ENCODE data around the gene TMEM273.

TMEM273 gene

DNA sequence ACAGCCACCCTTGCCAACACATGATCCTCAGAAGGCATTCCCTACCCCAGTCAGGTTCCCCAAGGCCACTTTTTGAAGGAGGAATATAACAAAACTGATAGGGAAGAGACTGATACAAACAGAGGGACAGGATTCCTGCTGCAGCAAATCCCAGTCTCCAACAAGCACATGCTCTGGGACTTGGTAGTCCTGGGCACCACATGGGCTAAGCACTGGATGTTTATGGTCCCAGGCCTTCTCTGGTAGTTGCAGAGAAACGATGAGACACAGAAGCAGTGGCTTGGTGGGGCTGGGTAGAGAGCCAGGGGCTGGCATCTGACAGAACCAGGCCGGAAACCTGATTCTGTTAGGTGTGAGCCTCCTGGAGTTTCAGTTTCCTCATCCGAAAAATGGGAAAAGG is 76.1 kb downstream of the TMEM273 start:
- no peak for DNase-seq

DNA sequence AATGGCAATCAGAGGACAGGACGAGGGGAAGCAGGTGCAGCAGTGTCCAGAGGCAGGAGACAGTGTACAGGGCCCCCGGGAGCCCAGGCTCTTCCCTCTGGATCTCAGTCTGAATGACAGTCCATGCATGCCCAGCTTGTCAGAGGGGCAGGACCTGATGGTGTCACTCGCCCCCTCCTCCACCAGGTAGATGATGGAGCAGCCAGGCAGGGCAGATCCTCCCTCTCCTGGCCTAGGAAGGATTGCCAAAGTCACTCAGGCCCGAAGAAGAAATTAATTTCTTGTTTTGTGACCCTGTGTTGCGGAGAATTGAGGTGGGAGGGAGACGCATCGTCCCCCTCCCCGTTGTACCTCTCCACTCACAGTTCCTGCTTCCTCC is 76.9 kb downstream of the TMEM273 start:
- no peak for DNase-seq

- DNase-seq = no peak
Observed at GRCh38 chr10:49110684-49111319, 77.4 kb downstream of the TMEM273 start.

DNA sequence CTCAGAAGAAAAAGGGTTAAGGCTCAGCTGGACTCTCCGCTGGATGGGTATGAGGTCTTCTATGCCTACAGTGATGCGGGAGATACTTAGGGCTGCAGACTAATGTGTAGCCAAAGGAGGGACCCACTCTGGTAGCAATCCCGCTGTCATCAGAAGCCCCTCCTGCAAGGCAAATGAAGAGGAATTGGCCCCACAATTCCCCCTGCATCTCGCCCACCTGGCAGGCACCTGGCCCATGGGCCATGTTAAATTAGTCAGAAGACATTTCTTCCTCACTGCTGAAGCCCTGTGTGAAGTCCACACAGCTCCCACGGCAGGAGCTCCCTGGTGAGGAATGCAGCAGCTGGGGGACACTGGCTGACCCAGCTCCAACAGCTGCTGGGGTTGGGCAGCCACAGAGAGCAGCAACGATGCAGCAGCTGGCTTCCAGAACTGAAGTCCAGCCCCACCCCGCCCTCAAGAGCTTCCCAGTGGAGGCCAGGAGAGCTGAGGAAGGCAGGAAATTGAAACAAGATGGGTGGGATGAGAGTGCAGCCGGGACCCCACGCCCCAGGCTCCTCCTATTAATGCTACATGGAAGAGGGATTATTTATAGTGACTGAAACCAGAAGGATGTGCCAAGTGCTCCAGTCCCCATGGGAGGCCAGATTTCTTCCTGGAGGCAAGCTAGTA is 78.4 kb downstream of the TMEM273 start:
- DNase-seq = no peak

DNA sequence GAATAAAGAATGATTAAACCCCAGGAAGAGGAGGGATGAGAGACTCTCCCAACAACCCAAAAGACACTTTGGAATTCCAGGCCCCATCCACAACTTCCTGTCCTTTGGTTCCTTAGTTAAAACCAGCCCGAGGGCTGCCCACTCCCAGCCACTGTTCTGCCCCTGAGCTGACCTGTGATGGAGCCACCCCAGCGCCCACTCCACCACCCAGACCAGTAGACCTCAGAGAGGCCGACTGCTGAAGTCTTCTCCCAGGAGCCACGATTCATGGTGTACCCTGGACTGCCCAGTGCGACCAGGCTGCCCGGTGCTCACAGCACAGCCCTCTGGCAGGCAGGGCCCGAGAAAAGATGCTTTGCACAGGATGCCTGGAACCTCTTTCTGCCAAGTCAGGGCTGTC is 79.5 kb downstream of the TMEM273 start:
- no peak for DNase-seq

DNA sequence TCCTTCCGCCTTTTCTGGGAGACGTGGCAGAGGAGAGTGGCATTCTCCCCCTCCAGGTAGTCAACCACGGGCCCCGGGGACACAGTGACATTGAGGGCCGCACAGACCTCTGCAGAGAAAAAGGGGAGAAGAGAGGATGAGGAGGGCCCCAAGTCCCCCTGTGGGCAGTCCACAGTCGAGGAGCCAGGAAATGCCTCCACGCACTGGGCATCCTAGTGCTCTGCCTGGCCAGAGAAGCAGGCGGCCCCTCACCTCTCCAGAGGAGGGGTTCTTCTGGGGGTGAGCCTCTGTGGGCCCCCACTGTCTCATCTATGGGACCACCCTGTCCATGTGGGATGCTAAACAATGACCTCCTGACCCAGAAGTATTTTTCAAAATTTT is 80.3 kb downstream of the TMEM273 start:
- DNase-seq = no peak

- no peak for DNase-seq
Observed at GRCh38 chr10:49107111-49107886, 80.9 kb downstream of the TMEM273 start.

DNA sequence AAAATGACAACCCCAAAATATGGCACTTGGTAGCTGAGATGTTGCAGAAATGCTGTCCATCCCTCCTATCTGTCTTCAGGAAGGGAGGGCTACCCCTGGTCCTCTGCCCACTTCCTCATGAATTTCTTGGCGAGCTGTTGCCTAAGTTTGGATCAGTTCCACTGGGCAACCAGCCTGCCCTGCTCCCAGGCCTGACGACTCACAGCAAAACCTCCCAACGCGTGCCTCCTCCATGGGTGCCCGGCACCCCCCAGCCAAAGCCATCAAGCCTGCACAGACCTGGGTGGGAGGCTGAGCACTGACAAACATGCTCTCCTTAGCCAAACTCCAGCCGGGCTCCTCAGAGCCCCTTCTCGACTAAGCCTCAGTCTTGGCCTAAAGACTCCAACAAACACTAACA is 81.7 kb downstream of the TMEM273 start:
- no peak for DNase-seq

DNA sequence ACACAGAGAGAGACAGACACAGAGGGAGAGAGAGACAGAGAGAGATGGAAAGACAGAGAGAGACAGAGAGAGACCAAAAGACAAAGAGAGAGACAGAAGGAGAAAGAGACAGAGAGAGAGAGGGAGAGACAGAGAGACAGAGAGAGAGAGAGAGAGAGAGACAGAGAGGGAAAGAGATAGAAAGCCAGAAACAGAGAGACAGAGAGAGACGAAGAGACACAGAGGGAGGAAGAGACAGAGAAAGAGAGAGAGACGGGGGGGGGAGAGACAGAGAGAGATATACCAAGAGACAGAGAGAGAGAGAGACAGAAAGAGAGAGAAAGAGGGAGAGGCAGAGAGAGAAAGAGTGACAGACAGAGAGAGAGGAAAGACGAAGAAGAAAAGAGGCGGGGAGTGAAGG is 83.1 kb downstream of the TMEM273 start:
- DNase-seq = no peak

All from CD4-positive, alpha-beta T cell treated with Interleukin-12 subunit alpha and Interleukin-12 subunit beta, for 1 hour (primary cell).